ENCODE results near the gene P3H4. TPM values are rescaled to one million over a fixed set of nuclear protein-coding genes. Genes with fewer than 3 reads are reported as not detected.

Gene P3H4
- total RNA-seq, 2 donors from 2014 or later, result 12.0 to 13.8 TPM

DNA sequence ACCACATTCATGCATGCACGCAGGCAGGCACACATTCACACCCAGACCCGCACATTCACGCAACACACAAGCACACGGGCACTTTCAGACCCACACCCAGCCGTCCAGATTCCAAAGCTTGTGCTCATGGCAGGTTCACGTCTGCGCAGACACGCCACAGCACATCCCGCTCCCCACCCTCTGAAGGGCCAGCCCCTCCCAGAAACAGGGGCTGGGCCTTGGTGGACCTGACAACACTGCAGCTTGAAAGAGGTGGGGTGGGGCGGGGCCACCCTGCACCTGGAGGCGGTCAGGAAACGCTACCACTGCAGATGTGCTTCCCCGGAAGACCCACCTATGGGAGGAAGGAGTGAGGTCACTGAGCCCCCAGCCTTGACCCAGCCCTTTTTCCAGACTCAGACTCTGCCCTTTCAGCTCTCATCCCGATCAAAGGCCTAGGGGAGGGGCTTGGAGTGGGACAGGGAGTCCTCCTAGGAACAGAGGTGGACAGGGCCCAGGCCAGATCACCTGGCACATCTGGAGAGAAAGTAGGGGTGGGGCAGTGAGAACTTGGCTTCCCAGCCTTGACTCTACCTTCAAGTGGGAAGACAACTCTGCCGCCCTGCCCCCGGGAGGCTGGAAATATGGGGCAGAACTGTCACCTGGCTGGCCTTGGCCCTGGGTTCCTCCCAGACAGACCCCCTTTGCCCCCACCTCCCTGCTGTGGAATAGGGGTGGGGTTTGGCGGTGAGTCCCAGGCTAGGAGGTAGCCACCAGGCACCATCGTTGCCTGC lies 11.0 kb downstream of the P3H4 start:
- ATAC-seq (peak; percentile 38 to 83), DNase-seq (peak; percentile 43)

DNA sequence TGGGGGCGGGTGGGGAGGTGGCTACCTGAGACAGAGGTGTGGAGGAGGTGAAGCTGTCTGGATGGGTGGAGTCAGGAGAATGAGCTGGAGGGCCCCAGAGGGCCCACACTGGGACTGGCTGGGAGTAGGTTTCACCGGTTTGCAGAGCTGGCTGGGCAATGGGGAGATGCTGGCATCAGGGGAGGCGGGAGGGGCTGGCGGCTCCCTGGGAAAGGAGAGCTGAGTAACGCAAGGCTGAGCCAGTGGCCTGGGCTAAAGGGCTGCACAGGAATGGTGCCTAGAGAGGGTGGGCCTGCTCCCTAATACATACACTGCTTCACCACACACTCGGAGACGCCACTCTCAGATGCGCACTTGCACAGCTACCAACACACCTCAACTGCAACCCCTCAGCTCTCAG lies 12.4 kb downstream of the P3H4 start:
- no peak for ATAC-seq
- intact Hi-C loops (cut with DNase I), result no loop called here
- DNase-seq, result no peak

More for the DNA sequence above, 11.0 kb downstream of the P3H4 start:
- intact Hi-C loops (cut with DNase I), result loop anchor here (1.0 to 5.0 kb wide), 2 partner anchors 62 to 63 kb away; no protein-coding TSS in a partner anchor

DNA sequence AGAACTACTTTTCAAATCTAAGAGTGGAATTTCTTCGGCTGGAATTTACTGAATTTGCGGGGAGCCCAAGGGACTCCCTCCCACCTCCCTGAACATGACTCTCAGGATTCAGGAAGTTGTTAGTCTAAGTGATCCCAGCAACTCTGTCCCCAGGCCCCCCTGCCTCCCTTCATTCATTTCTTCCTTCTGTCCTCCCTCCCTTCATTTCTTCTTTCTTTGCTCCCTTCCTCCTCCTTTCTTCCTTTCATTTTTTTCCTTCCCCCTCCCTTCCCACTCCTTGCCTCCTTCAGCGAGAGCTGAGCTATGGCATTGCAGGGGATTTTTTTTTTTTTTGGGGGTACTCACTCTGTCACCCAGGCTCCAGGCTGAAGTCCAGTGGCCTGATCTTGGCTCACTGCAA lies 14.4 kb downstream of the P3H4 start:
- DNase-seq, result no peak
- intact Hi-C loops (cut with DNase I), result no loop called here
- no peak for ATAC-seq

DNA sequence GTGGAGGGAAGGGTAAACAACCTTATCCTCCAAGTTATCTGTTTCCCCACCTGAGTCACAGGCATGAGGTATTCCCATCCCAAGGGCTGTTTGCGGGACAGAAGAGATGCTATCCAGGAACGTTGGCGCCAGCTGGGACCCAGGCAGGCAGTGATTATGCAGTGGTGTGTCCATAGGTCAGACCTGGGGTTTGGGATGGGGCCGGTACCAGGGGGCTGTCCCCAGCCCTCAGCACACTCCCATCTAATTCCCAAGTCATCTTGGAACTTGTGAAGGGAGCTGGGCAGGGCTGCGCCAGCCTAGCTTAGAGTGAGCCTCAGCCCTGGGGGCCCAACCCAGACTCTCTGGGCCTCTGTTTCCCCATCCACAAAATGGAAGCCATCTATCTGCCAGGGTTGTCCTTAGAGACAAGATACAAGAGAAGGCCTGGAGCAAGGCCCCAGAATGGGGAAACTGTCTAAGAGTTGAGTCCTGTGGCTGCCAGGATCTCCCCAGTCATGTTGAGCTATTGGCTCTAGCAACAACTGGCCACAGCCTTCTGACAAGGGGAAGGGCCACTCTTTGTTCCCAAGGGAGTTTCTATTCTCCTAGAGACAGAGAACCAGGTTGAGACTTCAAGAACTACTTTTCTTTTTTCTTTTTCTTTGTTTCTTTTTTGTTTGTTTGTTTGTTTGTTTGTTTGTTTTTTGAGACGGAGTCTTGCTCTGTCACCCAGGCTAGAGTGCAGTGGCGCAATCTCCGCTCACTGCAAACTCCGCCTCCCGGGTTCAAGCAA lies 15.4 kb downstream of the P3H4 start:
- DNase-seq, result no peak
- intact Hi-C loops (cut with DNase I), result no loop called here
- no peak for ATAC-seq

DNA sequence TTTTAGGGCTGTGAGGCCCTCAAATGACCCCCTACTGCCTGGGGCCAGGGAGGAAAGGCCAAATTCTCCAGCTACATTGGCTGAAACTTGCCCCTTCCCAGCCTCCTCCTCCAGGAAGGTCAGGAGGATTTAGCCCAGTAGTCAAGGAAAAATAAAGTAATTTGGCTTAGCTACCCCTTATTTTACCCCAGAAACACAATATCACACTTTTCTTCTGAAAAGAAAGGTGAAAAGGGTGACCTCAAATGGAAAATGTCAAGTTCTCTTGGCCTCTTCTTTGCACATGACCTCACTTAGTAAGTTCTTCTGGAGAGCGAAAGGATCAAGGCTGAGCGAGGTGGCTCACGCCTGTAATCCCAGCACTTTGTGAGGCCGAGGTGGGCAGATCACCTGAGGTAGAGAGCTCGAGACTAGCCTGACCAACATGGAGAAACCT lies 17.2 kb downstream of the P3H4 start:
- no peak for ATAC-seq
- intact Hi-C loops (cut with DNase I), result no loop called here
- DNase-seq, result no peak

DNA sequence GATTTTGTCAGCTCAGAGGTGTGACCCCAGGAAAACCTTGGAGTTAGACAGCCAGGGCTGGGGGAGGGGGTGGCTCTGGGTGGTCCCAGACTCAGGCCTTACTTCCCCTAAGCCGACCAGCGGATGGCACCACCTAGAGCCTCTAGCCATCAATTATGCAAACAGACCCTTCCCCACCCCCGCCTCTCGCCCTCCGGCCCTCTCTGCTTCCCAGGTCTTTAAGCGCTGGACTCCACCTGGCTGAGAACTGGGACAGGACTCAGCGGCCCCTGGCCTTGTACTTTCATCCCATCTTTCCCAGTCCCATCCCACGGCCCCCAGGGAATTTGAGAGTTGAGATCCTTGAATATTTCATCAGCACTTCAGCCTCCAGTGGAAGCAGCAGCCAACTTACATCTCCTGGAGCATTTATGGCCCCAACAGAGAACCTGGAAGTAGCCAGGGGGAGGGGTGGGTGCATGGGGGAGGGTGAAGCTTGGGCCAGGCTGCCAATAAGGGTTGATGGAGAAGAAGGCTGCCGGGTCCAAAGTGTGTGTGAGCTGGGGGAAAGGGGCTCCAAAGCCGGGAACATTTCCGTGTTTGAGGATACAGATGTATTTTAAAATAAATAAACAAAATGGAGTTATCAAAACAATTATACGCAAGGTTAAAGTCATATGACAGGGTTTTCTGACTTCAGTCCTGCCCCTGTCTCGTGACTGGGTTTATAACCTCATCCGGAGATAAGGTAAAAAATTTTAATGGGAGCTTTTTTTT lies 17.8 kb downstream of the P3H4 start:
- intact Hi-C loops (cut with DNase I), result no loop called here
- DNase-seq, result no peak
- ATAC-seq, result peak in 1 of 2 donors; percentile 14

DNA sequence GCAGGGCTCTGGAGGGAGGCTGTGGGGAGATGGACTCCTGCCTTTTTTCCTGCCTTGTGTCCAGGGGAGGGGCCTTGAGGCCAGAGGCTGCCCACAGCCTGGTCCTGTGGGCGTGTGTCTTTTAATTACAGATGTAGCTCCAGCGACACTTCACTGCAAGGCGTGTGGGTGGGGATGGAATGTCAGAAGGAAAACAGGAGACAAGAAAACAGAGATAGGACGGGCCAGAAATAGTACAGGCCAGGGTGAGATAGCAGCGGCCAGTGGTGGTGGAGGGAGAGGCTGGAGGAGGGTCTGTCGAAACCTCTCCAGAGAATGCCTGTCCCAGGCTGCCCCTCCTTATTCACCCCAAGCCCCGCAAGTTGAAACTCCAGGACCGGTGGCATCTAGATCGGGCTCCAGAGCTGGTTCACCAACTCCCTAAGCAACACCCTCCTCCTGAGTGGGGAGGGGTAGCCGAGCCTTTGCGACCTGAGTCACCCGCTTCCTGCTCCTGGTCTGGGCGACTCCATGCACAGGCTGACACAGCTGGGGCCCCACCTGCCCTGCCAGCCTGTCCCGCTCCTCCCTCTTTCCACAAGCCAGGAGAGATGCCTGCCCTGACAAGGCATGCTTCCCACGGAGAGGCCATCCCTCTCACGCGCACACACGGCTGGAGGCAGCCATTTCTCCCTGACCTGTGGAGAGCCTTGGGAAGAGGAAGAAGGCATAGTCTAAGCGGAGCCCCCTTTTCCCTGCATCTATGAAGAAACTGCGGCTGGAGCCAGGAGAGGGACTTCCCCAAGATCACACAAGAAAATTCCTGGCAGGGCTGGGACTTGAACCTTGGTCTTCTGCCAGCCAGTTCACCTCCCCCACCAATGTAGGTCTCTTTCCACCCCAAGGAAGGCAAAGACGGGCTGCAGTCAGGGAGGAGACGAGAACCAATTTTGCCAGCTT lies 18.6 kb downstream of the P3H4 start:
- peak; percentile 83 to 88 for ATAC-seq
- intact Hi-C loops (cut with DNase I), result no loop called here
- DNase-seq, result peak; percentile 72

DNA sequence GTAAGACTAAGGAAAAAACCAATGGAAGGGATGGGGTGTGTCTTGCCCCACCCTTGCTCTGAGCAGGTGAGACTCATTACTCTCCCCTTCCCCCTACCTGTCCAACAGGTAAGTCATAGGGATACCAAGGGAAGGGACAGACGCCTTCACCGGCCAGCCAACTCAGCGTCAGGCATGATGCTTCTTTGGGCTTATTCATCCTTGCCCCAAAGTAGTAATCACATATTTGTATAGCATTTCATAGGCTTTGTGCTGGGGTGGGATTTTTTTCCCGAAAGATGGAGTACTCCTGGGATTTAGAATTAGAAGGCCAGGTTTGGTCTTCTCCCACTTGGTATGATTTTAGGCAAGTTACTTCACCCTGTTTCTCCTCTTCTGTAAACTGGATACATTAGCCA lies 24.7 kb downstream of the P3H4 start:
- no peak for ATAC-seq
- DNase-seq, result no peak
- intact Hi-C loops (cut with DNase I), result no loop called here

DNA sequence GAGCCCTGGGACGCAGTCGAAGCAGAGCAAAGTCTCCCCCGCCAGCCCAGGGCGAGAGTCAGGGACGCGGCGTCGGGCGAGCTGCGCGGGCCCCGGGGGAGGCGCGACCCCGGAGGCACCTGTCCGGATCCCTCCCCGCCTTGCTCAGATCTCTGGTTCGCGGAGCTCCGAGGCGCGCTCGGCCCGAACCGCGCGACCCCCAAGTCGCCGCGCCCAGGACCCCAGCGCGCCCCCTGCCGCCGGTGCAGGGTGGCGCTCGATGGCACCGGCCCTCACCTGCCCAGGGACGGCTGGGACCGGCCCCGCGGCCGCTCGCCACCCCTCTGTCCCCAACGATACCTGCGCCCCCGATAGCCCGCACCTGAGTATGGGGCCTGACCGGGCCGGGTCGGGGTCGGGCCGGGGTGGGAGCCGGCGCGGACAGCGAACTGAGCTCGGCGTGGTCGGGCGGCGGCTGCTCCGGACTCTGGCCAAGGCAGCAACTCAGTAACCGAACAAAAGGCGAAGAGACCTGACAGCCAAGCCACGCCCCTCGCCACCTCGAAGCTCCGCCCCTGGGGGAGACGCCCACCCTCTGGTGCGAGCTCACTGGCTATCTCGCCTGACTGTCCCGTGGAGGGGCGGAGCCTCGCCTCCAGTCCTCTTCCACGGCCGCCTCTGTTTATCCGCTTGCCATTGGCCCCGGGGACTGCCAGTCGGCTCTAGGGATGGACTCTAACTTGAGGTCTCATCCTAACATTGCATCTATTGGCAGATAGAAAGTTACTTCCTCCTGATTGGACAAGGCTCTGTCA lies 25.3 kb downstream of the P3H4 start, which contains the start of gene JUP:
TSS of gene JUP (minus strand) at position 485 of the 794 bp plus-strand sequence. CDS start 14,857 bp downstream, outside the sequence.
- ATAC-seq, result peak; percentile 95 to 97
- DNase-seq, result peak; percentile 100
- intact Hi-C loops (cut with DNase I), result no loop called here

DNA sequence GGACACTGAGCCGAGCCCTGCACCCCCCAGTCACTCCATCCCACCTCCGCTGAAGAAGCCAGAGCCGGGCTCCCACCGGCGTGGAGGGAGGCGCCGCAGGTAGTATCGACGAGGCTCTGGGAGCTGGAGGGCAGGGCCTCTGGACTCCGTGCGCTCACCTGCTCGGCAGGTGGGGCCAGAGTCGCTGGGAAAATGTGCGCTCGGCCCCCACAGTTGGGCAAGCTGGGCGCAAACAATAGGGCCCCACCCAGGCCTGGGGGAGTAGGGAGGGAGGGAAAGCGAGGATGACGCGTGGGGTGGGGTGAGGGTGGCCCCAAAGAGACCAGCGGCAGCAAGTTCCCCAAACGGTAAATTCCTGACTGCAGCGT lies 25.9 kb downstream of the P3H4 start:
- intact Hi-C loops (cut with DNase I), result no loop called here
- DNase-seq, result peak; percentile 53
- ATAC-seq, result peak; percentile 5 to 14

DNA sequence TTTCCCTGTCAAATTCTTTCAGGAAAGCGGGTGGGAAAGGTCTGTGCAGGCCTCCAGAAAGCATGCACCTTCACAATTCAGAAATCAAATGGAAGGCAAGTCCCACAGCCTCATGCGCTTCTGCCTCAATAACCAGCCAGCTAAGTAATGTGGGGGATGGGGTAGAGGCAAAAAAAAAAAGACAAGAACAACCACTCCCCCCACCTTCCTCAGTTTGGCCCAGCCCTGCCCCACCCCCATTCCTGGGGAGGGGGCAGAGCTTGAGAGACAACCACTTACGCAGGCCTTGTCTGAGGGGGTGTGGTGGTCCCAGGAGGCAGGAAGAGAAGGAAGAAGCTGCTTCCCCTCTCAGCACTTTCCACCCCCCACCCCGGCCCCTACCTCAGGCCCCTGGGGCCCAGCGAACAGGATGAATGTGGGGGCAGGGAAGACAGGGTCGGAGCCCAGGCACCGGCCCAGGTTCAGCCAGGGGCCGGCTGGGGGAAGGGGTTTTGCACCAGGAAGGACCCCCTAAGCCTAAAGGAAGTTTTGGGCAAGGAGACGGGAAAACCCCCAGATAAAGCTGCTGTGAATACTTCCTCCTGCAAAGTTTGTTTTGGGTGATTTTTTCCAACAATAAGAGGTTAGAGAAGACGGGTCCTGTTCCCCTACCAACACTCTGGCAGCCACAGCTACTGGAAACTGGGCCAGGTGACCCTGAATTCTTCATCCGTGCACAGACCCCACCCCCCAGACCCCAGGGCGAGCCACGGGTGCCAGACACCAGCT lies 26.5 kb downstream of the P3H4 start:
- DNase-seq, result peak; percentile 46
- ATAC-seq, result peak in 1 of 2 donors; percentile 3
- intact Hi-C loops (cut with DNase I), result no loop called here

DNA sequence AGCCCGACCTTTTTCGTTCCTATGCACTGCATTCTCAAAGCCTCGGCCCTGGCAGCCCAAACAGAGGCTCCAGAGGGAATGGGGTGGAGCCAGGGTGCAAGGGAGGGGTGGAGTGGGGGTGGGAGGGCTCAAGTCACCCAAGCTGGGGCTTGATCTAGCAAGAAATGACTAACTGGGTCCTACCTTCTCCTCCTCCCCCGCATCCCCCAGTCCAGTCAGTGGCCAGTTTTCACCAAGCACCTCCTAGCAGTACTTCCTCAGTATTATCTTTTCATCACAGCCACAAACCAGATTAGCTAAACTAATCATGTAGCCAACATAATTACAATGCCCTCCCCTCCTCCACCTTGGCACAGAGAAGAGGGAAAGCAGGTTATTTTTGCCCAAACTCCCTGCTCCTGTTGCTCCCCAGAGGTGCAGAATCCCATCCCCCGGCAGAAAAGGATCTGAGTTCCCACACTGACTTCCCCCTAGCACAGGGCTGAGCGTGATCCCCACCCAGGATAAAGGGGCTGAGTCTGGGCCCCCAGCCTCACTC lies 27.5 kb downstream of the P3H4 start:
- ATAC-seq, result peak in 1 of 2 donors; percentile 12
- DNase-seq, result peak; percentile 60
- intact Hi-C loops (cut with DNase I), result no loop called here

DNA sequence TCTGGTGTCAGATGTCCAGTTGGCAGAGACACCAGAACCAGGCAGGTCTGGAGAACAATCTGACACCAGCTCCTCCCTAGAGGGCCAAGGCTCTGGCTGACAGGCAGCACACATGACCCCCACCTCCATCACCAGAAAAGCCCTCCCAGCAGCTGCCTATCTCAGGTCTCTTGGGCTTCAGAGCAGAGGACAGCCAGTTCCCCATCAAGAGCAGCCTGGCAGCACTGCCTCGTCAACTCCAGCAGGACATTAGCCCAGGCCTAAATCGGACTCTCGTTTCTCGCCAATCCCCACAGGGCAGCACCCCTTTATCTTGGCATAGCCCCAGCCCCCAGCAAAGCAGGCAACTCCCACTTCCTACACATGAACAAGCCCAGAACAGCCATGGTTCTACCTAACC lies 29.6 kb downstream of the P3H4 start:
- DNase-seq, result peak; percentile 79
- peak; percentile 6 to 24 for ATAC-seq
- intact Hi-C loops (cut with DNase I), result no loop called here

DNA sequence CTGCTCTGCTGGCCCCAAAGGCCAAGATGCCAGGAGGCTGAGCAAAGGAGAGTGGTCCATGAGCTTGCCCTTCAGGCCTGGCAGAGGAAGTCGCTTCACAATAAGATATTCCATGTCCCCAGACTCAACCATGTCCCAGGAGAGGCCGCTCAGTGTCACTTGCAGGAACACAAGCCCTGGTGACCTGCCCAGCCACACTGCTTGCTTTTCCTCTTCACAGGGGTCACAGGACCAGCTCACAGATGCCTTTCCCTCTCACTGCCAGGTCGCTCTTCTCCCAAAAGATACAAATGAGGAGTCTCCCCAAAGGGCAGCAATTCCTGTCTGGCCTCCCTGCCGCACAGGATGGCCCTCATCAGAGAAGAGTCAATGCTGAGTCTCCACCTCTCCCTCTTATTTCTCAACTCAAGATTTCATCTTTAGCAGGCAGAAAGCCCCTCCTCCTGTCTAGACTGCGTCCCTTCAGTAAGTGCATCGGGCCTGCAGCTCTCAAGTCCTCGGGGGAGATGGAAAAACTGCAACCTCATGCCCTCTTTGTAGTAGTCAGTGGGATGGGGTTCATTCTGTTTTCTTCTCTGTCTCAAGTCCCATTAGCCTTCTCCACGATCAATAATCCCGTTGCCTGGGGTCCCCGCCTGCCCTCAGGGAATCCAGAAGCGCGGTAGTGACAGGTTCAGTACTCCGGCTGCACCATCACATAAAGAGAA lies 30.2 kb downstream of the P3H4 start:
- peak; percentile 38 for DNase-seq
- intact Hi-C loops (cut with DNase I), result no loop called here
- no peak for ATAC-seq

DNA sequence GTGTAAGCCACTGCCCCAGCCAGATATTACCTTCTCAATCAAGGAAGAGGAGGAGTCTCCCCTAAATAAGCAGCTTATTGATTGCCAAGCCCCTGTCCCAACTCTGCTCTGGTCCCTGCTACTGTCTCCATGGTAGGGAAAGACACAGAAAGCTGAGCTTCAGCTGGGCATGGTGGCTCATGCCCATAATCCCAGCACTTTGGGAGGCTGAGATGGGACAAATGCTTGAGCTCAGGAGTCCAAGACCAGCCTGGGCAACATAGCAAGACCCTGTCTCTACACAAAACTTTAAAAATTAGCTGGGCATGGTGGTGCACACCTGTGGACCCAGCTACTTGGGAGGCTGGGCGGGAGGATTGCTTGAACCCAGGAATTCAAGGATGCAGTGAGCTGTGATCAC lies 31.8 kb downstream of the P3H4 start:
- ATAC-seq (no peak), DNase-seq (no peak)
- intact Hi-C loops (cut with DNase I), result no loop called here

DNA sequence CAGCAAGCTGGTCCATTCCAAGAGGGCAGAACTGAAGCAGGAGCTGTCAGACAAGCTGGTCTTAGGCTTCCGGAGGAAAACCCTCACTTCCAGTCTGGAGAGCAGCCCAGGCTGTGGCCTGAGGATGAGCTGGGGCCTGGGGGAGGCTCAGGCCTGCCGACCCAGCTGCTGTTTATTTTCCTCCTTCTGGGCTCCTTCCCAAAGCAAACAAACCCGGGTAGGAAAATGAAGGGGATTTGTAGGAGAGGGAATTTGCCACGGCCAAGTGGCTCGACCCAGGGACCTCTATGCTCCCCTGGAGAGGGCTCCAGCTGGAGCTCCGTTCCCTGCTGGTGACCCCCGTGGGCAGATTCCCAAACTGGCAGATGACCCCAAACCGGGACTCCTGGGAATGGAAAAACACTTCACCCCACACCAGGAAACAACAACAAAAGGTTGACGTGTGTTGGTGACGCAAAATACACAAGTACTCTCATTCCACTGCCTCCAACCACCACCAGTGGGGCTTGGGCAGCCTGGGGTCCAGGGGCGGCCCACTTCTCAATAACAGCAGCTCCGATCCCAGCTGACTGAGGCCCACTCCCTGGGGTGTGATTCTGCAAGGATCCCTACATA lies 34.1 kb downstream of the P3H4 start:
- peak; percentile 88 for DNase-seq
- ATAC-seq, result peak; percentile 62 to 72
- intact Hi-C loops (cut with DNase I), result no loop called here

Measured in left cardiac atrium (tissue), 4 donors.